Activated CD8-positive, alpha-beta memory T cell treated with anti-CD3 and anti-CD28 coated beads for 48 hours (primary cell): ENCODE results near the gene CPT1B.
A peak's percentile ranks its signal among the peaks of the same experiment; 100 is the strongest.
"Not testable (repeated sequence)": the region's sequence is repeated elsewhere in the genome, so short reads cannot be mapped to it uniquely, and the experiment has no call there.

ENCODE experiments used
- DNase-seq, 3 experiments: peaks; one replicate each; pipeline ENCODE4 v3.0.0-alpha.2; 2020; ENCODE audit warnings: low read depth in 2 of 3, low spot score in 2 of 3

Gene CPT1B

GRCh38 chr22:50577987-50578775 lies at the start of gene CPT1B:
Gene CPT1B, minus strand, starts transcription at chr22:50578427. Its CDS starts 512 bp downstream, at chr22:50577915.
- DNase-seq: no peak

GRCh38 chr22:50626850-50627641 lies 48.8 kb upstream of the CPT1B start:
- DNase-seq: no peak

- no peak for DNase-seq
Measured at GRCh38 chr22:50626314-50626849, 48.2 kb upstream of the CPT1B start.

GRCh38 chr22:50625568-50626313 lies 47.5 kb upstream of the CPT1B start:
- DNase-seq: no peak

GRCh38 chr22:50625131-50625567 lies 46.9 kb upstream of the CPT1B start:
- DNase-seq: no peak

- DNase-seq: no peak
Measured at GRCh38 chr22:50624347-50625130, 46.3 kb upstream of the CPT1B start.

GRCh38 chr22:50622723-50623327 lies 44.6 kb upstream of the CPT1B start:
- DNase-seq: no peak

- no peak for DNase-seq
Measured at GRCh38 chr22:50621948-50622722, 43.9 kb upstream of the CPT1B start.

GRCh38 chr22:50621356-50621880 lies 43.2 kb upstream of the CPT1B start:
- DNase-seq: no peak

- DNase-seq: peak in 2 of 3 experiments; percentile 13 to 69
Measured at GRCh38 chr22:50620593-50621355, 42.5 kb upstream of the CPT1B start.

GRCh38 chr22:50614296-50614695 lies 36.1 kb upstream of the CPT1B start:
- not testable (repeated sequence) for DNase-seq

GRCh38 chr22:50613291-50613981 lies 35.2 kb upstream of the CPT1B start:
- no peak for DNase-seq

- no peak for DNase-seq
Measured at GRCh38 chr22:50612528-50613221, 34.4 kb upstream of the CPT1B start.

GRCh38 chr22:50612168-50612527 lies 33.9 kb upstream of the CPT1B start:
- no peak for DNase-seq

- no peak for DNase-seq
Measured at GRCh38 chr22:50611341-50612060, 33.3 kb upstream of the CPT1B start.

- no peak for DNase-seq
Measured at GRCh38 chr22:50610581-50610980, 32.4 kb upstream of the CPT1B start.
